GM19193 (cell line): Measurements from ENCODE around the gene CCDC17.

Experiments used
- POLR2A ChIP-seq: IDR thresholded peaks from 4 replicates; pipeline ENCODE4 v1.6.1; 2011; ENCODE audit not compliant: insufficient read depth, insufficient read length; ENCODE audit errors: extremely low read depth

The CCDC17 gene

DNA sequence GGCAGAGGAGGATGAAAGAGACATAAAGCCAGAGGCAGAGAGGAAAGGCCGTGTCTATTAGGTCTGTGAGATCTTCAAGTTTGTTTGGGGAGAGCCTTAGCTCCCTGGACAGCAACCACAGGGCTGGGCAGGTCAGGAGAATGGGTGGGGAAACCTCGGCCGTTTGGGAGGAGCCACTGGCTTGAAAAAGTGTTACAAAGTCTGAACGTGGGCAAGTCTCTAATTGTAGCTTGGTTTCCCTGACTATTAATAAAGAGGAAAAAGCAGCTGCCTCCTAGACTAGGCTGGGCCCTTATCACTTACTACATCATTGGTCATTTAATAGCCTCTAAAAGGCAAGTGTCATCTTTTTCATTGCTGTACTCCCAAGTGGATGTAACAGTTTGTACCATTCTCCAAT is at the start of gene CCDC17:
TSS of gene CCDC17 (minus strand) at position 83 of the 400 bp plus-strand sequence. CDS start 145 bp downstream, outside the sequence.
- TF ChIP-seq POLR2A, result no peak

DNA sequence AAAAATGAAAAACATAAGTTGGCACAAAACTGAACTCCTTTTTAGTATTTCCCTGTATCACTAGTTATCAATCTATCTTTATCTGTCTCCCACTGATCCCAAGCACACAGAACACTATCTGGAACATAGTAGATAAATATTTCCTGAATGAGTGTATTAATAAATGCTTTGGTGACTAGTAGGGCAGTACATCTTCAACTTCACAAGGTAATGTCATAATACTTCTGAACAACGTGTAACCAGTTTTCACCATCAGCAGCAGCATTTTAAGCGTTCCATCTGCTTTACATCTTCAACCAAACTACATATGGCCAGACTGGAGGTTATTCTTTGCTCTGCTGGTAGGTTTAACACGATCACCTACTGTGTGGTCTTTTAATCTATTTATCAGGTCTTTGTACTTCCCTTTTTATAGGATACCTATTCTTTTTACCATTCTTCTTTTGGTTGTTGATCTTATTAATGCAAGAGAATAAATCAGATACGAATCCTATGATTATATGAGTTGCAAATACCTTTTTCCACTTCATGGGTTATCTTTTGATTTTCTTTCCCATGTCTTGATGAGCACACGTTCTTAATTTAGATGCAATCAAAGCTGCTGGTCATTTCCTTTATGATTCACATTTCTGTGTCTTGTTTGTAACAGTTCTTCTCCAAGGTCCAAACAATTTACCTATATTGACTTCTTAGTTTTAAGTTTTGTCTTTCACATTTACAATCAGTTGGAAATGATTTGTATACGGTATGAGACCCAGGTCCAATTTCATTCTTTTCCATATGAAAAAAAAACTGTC is 46.2 kb upstream of the CCDC17 start:
- TF ChIP-seq POLR2A, result no peak

DNA sequence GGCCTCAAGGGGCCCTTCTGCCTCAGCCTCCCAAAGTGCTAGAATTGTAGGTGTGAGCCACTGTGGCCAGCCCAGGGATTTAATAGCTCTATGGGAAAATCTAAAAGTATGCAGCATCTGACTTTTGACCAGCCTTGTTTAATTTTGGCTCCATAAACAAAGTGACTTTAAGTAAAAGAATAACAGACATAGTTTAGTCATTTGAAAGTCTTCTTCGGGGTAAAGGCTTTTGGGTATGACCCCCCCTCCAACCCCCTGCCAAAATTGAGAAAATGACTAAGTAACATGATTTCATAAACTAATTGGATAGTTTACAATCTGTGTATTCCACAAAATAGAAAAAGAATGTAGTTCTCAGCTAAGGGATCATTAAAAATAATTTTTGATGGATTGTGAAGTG is 45.5 kb upstream of the CCDC17 start:
- no peak for TF ChIP-seq POLR2A

GRCh38 chr1:45668526-45668925 is 44.7 kb upstream of the CCDC17 start:
- no peak for TF ChIP-seq POLR2A

GRCh38 chr1:45667321-45668111 is 43.7 kb upstream of the CCDC17 start:
- no peak for TF ChIP-seq POLR2A

- TF ChIP-seq POLR2A, result no peak
Observed at GRCh38 chr1:45666836-45667235, 43.0 kb upstream of the CCDC17 start.

DNA sequence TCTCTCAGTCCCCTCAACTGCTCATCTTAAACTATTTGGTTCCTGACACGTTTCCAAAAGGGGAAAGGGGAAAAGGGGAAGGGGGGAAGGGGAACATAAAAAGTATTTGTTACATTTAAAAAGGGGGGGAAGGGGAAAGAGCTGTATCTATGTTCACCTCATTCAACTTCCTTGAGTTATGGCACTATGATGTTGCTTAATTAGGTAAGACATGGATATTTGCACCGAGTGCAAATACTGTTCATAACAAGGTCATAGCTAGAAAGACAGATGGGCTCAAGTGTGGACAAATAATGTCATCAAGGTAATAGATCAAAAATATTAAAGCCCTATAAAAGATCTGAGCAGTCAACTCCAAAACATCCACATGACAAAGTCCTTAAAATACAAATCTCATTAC is 36.5 kb upstream of the CCDC17 start:
- TF ChIP-seq POLR2A, result no peak

- no peak for TF ChIP-seq POLR2A
Observed at GRCh38 chr1:45659222-45659621, 35.4 kb upstream of the CCDC17 start.

- TF ChIP-seq POLR2A, result no peak
Observed at GRCh38 chr1:45658171-45658570, 34.3 kb upstream of the CCDC17 start.

- no peak for TF ChIP-seq POLR2A
Observed at GRCh38 chr1:45656573-45657226, 32.8 kb upstream of the CCDC17 start.

DNA sequence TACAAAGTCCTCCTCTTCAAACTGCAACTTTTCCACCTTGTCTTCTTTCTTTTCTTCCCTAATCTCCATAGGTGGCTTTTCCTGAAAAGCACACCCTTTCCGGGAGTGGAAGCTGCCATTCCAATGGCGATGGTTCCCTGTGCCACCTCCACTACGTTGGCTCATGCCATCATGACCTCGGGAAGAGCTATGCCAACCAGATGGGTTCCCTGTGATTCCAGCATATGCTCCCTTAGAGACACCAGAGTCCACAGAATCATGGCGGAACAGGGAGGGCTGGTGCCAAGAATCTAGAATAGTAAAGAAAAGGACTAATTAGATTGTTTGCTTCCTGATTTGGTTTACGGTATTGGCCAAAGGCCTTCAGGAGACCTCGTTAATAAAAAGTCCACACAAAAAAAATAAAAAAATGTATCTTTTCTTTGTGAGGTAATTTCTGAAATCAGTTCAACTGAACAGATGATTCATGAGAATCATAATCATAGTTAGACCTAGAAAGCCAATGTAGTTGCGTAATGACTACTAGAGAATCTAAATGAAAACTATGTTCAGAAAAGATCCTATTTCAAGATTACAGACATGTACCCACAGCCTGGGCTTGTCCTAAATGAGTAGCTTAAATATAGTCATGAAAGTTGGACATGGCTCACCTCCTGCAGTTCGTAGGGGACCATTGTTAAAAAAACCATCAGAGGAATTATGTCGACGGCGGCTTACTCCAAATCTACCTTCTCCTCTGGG is 30.9 kb upstream of the CCDC17 start:
- TF ChIP-seq POLR2A, result no peak

- no peak for TF ChIP-seq POLR2A
Observed at GRCh38 chr1:45647248-45648021, 23.6 kb upstream of the CCDC17 start.

GRCh38 chr1:45644661-45645060 is 20.8 kb upstream of the CCDC17 start:
- no peak for TF ChIP-seq POLR2A

GRCh38 chr1:45643978-45644377 is 20.1 kb upstream of the CCDC17 start:
- no peak for TF ChIP-seq POLR2A
